GM12872 (cell line): ENCODE results near the gene TRAM2.
A peak's percentile ranks its signal among the peaks of the same experiment; 100 is the strongest.

Experiments used
- CTCF ChIP-seq: IDR thresholded peaks from 3 replicates; pipeline ENCODE4 v1.5.1; 2011; ENCODE audit warnings: low read depth, mild to moderate bottlenecking, low read length, moderate library complexity; ENCODE audit not compliant: insufficient read depth

Gene TRAM2

GRCh38 chr6:52590152-52590891, 13.5 kb upstream of the TRAM2 start:
- TF ChIP-seq CTCF = peak; percentile 7; the same call in 1 of the 3 replicates

- TF ChIP-seq CTCF = no peak
Measured at GRCh38 chr6:52588710-52589091, 11.8 kb upstream of the TRAM2 start.

- no peak for TF ChIP-seq CTCF
Measured at GRCh38 chr6:52588087-52588709, 11.3 kb upstream of the TRAM2 start.

- TF ChIP-seq CTCF = no peak
Measured at GRCh38 chr6:52587001-52587400, 10.1 kb upstream of the TRAM2 start.

- TF ChIP-seq CTCF = no peak
Measured at GRCh38 chr6:52584203-52584602, 7.3 kb upstream of the TRAM2 start.

GRCh38 chr6:52582996-52583395, 6.1 kb upstream of the TRAM2 start:
- TF ChIP-seq CTCF = no peak

GRCh38 chr6:52582446-52582845, 5.6 kb upstream of the TRAM2 start:
- no peak for TF ChIP-seq CTCF
